Stimulated activated CD8-positive, alpha-beta memory T cell treated with anti-CD3 and anti-CD28 coated beads, Interleukin-15, amount 100 ng/mL, for 1 hour (primary cell): ENCODE data around the gene TNS4.

Experiments
- DNase-seq: peaks from one replicate; pipeline ENCODE4 v3.0.0-alpha.2; 2020; ENCODE audit warnings: low read depth

Gene TNS4

GRCh38 chr17:40456396-40456951 is 44.9 kb downstream of the TNS4 start:
- no peak for DNase-seq

GRCh38 chr17:40454613-40454995 is 46.8 kb downstream of the TNS4 start:
- no peak for DNase-seq

GRCh38 chr17:40453881-40454612 is 47.4 kb downstream of the TNS4 start:
- no peak for DNase-seq

- DNase-seq = no peak
Measured at GRCh38 chr17:40452921-40453378, 48.5 kb downstream of the TNS4 start.

GRCh38 chr17:40452216-40452787 is 49.1 kb downstream of the TNS4 start:
- DNase-seq = no peak

GRCh38 chr17:40451420-40451819 is 50.0 kb downstream of the TNS4 start:
- no peak for DNase-seq

- no peak for DNase-seq
Measured at GRCh38 chr17:40450175-40450574, 51.2 kb downstream of the TNS4 start.

- no peak for DNase-seq
Measured at GRCh38 chr17:40448639-40449261, 52.7 kb downstream of the TNS4 start.

- DNase-seq = no peak
Measured at GRCh38 chr17:40448213-40448638, 53.2 kb downstream of the TNS4 start.

- no peak for DNase-seq
Measured at GRCh38 chr17:40447806-40448205, 53.6 kb downstream of the TNS4 start.

- no peak for DNase-seq
Measured at GRCh38 chr17:40447148-40447644, 54.2 kb downstream of the TNS4 start.

- DNase-seq = no peak
Measured at GRCh38 chr17:40445751-40446468, 55.5 kb downstream of the TNS4 start.

GRCh38 chr17:40443988-40444899 is 57.2 kb downstream of the TNS4 start:
- DNase-seq = no peak

- peak; percentile 27 for DNase-seq
Measured at GRCh38 chr17:40443196-40443987, 58.0 kb downstream of the TNS4 start, which contains the start of gene IGFBP4. Gene IGFBP4, plus strand, starts transcription at chr17:40443450. Its CDS starts 286 bp downstream, at chr17:40443736.

- no peak for DNase-seq
Measured at GRCh38 chr17:40442392-40443195, 58.8 kb downstream of the TNS4 start.

- DNase-seq = no peak
Measured at GRCh38 chr17:40440166-40440565, 61.3 kb downstream of the TNS4 start.

GRCh38 chr17:40437095-40437732 is 64.2 kb downstream of the TNS4 start:
- no peak for DNase-seq

- no peak for DNase-seq
Measured at GRCh38 chr17:40436636-40437035, 64.8 kb downstream of the TNS4 start.
